ENCODE data around the gene ME3.

ME3 gene

DNA sequence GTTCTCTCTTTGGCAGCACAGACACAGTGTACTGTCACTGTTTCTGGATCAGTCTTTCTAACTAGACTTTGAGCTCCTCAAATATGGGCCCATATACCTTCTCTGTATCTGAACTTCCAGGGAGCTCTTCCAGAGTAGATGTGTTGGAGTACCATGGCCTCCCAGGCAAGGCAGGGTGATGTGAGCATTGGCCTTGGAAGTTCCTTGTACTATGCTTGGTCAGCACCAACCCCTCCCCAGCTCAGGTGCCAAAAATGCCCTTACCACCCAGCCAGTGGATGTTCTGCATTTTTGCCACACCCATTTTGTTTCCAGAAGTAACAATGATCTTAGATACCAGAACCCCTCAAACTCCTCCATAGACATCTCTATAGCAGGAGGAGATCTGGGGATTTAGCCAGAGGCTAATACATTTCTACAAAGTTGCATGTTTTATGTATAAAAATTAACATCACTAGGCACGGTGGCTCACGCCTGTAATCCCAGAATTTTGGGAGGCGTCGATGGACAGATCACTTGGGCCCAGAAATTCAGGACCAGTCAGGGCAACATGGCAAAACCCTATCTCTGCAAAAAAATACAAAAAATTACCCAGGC, 165.1 kb downstream of the ME3 start:
- H3K27ac ChIP-seq (replicated peaks): no peak overlapping the region
- H3K4me3 ChIP-seq (replicated peaks; ENCODE audit: insufficient read depth, low read length): no peak overlapping the region
- no peaks in the 10 kb centered on the region for H3K27me3 ChIP-seq (ENCODE audit: insufficient read depth, poor library complexity, severe bottlenecking)
- TF ChIP-seq, protein P1, sequence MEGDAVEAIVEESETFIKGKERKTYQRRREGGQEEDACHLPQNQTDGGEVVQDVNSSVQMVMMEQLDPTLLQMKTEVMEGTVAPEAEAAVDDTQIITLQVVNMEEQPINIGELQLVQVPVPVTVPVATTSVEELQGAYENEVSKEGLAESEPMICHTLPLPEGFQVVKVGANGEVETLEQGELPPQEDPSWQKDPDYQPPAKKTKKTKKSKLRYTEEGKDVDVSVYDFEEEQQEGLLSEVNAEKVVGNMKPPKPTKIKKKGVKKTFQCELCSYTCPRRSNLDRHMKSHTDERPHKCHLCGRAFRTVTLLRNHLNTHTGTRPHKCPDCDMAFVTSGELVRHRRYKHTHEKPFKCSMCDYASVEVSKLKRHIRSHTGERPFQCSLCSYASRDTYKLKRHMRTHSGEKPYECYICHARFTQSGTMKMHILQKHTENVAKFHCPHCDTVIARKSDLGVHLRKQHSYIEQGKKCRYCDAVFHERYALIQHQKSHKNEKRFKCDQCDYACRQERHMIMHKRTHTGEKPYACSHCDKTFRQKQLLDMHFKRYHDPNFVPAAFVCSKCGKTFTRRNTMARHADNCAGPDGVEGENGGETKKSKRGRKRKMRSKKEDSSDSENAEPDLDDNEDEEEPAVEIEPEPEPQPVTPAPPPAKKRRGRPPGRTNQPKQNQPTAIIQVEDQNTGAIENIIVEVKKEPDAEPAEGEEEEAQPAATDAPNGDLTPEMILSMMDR (IDR thresholded peaks at IDR 0.05; ENCODE audit: insufficient read depth, low read length): no peak
- no peak for TF ChIP-seq SPI1 (IDR thresholded peaks at IDR 0.05; ENCODE audit: borderline replicate concordance, low read depth)
- no peak for TF ChIP-seq GABPA (IDR thresholded peaks at IDR 0.05; ENCODE audit: low read depth)
- no peak for TF ChIP-seq POLR2AphosphoS5 (IDR thresholded peaks at IDR 0.05; ENCODE audit: low read depth)
- TF ChIP-seq, protein P2, sequence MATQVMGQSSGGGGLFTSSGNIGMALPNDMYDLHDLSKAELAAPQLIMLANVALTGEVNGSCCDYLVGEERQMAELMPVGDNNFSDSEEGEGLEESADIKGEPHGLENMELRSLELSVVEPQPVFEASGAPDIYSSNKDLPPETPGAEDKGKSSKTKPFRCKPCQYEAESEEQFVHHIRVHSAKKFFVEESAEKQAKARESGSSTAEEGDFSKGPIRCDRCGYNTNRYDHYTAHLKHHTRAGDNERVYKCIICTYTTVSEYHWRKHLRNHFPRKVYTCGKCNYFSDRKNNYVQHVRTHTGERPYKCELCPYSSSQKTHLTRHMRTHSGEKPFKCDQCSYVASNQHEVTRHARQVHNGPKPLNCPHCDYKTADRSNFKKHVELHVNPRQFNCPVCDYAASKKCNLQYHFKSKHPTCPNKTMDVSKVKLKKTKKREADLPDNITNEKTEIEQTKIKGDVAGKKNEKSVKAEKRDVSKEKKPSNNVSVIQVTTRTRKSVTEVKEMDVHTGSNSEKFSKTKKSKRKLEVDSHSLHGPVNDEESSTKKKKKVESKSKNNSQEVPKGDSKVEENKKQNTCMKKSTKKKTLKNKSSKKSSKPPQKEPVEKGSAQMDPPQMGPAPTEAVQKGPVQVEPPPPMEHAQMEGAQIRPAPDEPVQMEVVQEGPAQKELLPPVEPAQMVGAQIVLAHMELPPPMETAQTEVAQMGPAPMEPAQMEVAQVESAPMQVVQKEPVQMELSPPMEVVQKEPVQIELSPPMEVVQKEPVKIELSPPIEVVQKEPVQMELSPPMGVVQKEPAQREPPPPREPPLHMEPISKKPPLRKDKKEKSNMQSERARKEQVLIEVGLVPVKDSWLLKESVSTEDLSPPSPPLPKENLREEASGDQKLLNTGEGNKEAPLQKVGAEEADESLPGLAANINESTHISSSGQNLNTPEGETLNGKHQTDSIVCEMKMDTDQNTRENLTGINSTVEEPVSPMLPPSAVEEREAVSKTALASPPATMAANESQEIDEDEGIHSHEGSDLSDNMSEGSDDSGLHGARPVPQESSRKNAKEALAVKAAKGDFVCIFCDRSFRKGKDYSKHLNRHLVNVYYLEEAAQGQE (IDR thresholded peaks at IDR 0.05; ENCODE audit: insufficient replicate concordance, low read depth): no peak
- DNase-seq (ENCODE audit: low read depth in 1 of 2, low spot score in 1 of 2): no peak

DNA sequence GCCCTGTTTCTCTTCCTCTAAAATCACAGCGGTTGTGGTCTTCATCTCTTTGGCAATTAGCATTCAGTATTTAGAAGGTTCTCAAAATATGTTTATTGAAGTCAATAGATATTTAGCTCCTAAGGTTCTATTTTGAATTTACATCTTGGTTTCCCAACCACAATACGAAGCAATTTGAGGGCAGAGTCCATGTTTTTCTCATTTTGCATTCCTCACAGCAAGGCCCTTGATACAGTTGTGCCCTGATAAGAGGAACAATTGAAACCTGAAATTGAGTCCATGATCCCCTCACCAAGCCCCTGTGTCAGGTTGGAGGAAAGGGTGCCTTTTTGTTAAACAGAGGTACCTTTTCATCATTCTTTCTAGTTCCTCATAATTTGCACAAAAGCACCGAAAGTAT, 166.2 kb downstream of the ME3 start:
- TF ChIP-seq, protein P2 (IDR thresholded peaks at IDR 0.05; ENCODE audit: insufficient replicate concordance, low read depth): no peak
- TF ChIP-seq, protein P1 (IDR thresholded peaks at IDR 0.05; ENCODE audit: insufficient read depth, low read length): no peak
- TF ChIP-seq POLR2AphosphoS5 (IDR thresholded peaks at IDR 0.05; ENCODE audit: low read depth) (no peak), SPI1 (IDR thresholded peaks at IDR 0.05; ENCODE audit: borderline replicate concordance, low read depth) (no peak), GABPA (IDR thresholded peaks at IDR 0.05; ENCODE audit: low read depth) (no peak)
- H3K4me3 ChIP-seq (replicated peaks; ENCODE audit: insufficient read depth, low read length): no peak overlapping the region
- no peaks in the 10 kb centered on the region for H3K27me3 ChIP-seq (ENCODE audit: insufficient read depth, poor library complexity, severe bottlenecking)
- no peak overlapping the region for H3K27ac ChIP-seq (replicated peaks)
- no peak for DNase-seq (ENCODE audit: low read depth in 1 of 2, low spot score in 1 of 2)

DNA sequence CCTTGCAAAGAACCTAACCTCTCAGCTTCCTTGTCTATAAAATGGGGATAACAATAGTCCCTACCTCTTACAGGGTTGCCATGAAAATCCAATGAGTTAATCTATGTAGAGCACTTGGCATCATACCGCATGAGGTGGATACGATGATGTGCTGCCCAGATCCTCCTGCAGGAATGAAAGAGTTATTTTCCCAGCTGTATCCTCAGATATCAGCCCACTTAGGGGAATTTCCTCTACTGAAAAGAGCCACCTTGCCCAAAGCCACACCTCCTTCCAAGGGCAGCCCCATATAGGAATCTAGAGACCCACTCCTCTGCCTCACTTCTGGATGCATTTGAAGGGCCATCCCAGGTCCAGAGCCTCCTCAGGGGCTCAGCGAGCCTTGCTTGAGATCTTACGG, 169.3 kb downstream of the ME3 start:
- DNase-seq (ENCODE audit: low read depth in 1 of 2, low spot score in 1 of 2): no peak
- Histone ChIP-seq H3K27me3 (ENCODE audit: insufficient read depth, poor library complexity, severe bottlenecking) (no peaks in the 10 kb centered on the region), H3K27ac (replicated peaks) (no peak overlapping the region), H3K4me3 (replicated peaks; ENCODE audit: insufficient read depth, low read length) (no peak overlapping the region)
- TF ChIP-seq SPI1 (IDR thresholded peaks at IDR 0.05; ENCODE audit: borderline replicate concordance, low read depth) (no peak), GABPA (IDR thresholded peaks at IDR 0.05; ENCODE audit: low read depth) (no peak), POLR2AphosphoS5 (IDR thresholded peaks at IDR 0.05; ENCODE audit: low read depth) (no peak)
- TF ChIP-seq, protein P2 (IDR thresholded peaks at IDR 0.05; ENCODE audit: insufficient replicate concordance, low read depth): no peak
- TF ChIP-seq, protein P1 (IDR thresholded peaks at IDR 0.05; ENCODE audit: insufficient read depth, low read length): no peak

All from HL-60 (cell line).